ENCODE data around the gene TLCD1.
A peak's percentile ranks its signal among the peaks of the same experiment; 100 is the strongest.

Gene TLCD1

DNA sequence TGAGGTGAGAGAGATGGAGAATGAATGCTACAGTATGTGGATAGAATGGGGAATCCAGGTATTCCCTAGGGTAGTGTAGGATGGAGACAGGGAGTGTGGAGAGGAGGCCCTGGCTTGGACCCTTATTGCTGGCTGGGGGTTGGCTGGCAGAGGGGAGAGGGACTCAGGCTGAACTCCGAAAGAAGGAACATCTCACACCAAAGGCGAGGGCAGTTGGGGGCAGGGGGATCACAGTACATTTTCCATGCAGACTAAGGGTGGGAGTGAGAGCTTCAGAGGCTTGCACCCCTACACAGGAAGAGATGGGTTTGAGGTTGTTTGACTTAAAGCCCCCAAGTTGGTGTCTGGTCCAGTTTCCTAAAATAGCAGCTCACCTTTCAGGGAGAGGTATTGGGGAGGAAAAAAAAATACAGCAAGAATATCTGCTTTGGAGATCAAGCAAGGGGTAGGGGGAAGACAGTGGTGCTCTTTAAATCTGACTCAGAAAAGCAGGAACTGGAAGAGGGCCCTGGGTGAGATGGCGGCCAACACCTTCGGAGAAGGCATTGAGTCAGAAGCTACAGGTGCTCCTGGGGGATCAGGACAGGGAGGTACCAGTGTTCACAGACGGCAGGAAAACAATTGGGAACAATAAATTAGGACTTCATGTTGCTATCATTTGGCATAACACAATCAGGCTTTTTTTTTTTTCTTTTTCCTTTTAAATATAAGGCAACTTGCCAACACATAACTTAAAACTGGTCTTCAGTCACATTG is 30.2 kb upstream of the TLCD1 start:
- Histone ChIP-seq H3K27ac (no peak overlapping the region), H3K4me3 (ENCODE audit: low read depth, low read length) (no peak overlapping the region), H3K4me2 (ENCODE audit: low read length) (no peak overlapping the region), H3K27me3 (ENCODE audit: control insufficient read depth, insufficient read depth, low read length) (no peaks in the 10 kb centered on the region), H3K9ac (no peak overlapping the region), H3K9me3 (ENCODE audit: control insufficient read depth, low read length) (no peaks in the 10 kb centered on the region), H3K4me1 (no peaks in the 10 kb centered on the region), H3K36me3 (ENCODE audit: control insufficient read depth, insufficient read depth, low read length) (no peaks in the 10 kb centered on the region), H3K79me2 (peaks cover 3% of the 10 kb centered on the region), H2AFZ (no peak overlapping the region)
- TF ChIP-seq CTCF (IDR thresholded peaks at IDR 0.05): no peak

- H3K4me3 ChIP-seq (ENCODE audit: low read depth, low read length): no peak overlapping the region
- H3K79me2 ChIP-seq: peaks cover 5% of the 10 kb centered on the region
- no peaks in the 10 kb centered on the region for H3K9me3 ChIP-seq (ENCODE audit: control insufficient read depth, low read length)
- no peak for TF ChIP-seq CTCF (IDR thresholded peaks at IDR 0.05)
- H2AFZ ChIP-seq: no peak overlapping the region
- H3K4me2 ChIP-seq (ENCODE audit: low read length): no peak overlapping the region
- H3K4me1 ChIP-seq: no peaks in the 10 kb centered on the region
- no peaks in the 10 kb centered on the region for H3K36me3 ChIP-seq (ENCODE audit: control insufficient read depth, insufficient read depth, low read length)
- H3K9ac ChIP-seq: no peak overlapping the region
- H3K27ac ChIP-seq: no peak overlapping the region
- H3K27me3 ChIP-seq (ENCODE audit: control insufficient read depth, insufficient read depth, low read length): no peaks in the 10 kb centered on the region
These were observed 29.5 kb upstream of the TLCD1 start for GRCh38 chr17:28755486-28755885.

DNA sequence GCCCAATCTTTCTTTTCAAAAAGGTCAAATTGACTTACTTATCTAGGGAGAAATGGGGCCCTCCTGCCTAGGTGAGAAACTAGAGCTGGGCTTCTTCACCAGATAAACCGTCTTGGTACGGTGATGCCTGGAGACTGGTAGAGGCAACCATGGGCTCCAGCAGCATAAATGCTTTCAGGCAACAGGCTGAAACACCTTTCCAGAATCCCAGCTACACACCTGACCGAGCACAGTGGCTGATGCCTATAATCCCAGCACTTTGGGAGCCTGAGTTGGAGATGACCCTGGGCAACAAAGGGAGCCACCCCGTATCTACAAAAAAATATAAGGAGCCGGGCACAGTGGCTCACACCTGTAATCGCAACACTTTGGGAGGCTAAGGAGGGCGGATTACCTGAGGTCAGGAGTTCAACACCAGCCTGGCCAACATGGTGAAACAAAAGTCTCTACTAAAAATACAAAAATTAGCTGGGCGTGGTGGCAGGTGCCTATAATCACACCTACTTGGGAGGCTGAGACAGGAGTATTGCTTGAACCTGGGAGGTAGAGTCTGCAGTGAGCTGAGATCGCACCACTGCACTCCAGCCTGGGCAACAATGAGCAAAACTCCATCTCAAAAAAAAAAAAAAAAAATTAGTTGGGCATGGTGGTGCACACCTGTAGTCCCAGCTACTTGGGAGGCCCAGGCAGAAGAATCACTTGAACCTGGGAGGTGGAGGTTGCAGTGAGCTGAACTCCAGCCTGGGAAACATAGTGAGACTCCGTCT is 25.8 kb upstream of the TLCD1 start:
- H2AFZ ChIP-seq: no peak overlapping the region
- peaks cover 3% of the 10 kb centered on the region for H3K79me2 ChIP-seq
- H3K27ac ChIP-seq: no peak overlapping the region
- H3K9me3 ChIP-seq (ENCODE audit: control insufficient read depth, low read length): no peaks in the 10 kb centered on the region
- no peak overlapping the region for H3K4me3 ChIP-seq (ENCODE audit: low read depth, low read length)
- no peaks in the 10 kb centered on the region for H3K36me3 ChIP-seq (ENCODE audit: control insufficient read depth, insufficient read depth, low read length)
- TF ChIP-seq CTCF (IDR thresholded peaks at IDR 0.05): no peak
- no peak overlapping the region for H3K4me2 ChIP-seq (ENCODE audit: low read length)
- H3K4me1 ChIP-seq: peaks cover 10% of the 10 kb centered on the region
- no peaks in the 10 kb centered on the region for H3K27me3 ChIP-seq (ENCODE audit: control insufficient read depth, insufficient read depth, low read length)
- no peak overlapping the region for H3K9ac ChIP-seq

DNA sequence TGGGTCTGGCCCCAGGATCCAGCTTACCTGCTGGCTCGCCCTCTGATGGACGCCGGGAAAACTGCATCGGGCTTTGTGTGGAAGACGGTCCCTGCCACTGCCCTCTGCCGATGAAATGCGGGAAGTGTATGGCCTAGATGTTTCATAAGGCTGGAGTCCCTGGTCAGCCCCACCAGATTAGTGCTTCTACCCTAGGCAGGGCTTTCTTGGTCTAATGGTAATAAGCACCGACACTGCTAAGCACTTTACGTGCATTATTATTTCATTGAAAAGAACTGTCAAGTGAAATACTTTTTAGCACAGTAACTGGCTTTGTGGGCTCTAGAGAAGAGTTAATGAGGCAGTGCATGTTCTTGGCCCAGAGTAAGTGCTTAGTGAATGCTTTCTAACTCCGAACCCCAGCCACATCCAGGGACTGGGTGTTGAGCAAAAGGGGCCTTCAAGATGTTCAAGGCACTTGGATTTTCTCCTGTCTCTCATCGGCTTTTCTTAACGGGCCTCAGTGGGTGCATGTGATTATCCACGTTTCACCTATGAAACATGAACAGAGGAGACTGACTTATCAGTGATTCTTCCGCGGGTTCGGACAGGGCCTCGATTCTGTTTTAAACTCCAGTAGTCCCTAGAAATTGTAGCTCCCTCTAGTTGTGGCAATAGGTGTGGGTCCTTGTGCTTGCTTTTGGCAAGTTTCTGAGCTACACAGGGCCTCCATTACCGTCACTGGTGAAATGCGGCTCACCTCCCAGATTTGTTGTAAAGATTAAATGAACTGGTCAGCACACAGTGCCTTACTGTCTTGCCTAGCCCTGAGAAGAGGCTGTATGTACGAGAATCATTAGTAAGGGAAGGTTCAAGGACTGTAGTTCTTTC is 24.4 kb upstream of the TLCD1 start:
- H3K79me2 ChIP-seq: peaks cover 3% of the 10 kb centered on the region
- TF ChIP-seq CTCF (IDR thresholded peaks at IDR 0.05): peak; percentile 99
- H3K4me1 ChIP-seq: peaks cover 22% of the 10 kb centered on the region
- no peaks in the 10 kb centered on the region for H3K36me3 ChIP-seq (ENCODE audit: control insufficient read depth, insufficient read depth, low read length)
- peak overlapping the region; percentile 0 for H3K27ac ChIP-seq
- H3K4me3 ChIP-seq (ENCODE audit: low read depth, low read length): no peak overlapping the region
- H3K9ac ChIP-seq: no peak overlapping the region
- H2AFZ ChIP-seq: no peak overlapping the region
- H3K27me3 ChIP-seq (ENCODE audit: control insufficient read depth, insufficient read depth, low read length): no peaks in the 10 kb centered on the region
- H3K9me3 ChIP-seq (ENCODE audit: control insufficient read depth, low read length): no peaks in the 10 kb centered on the region
- H3K4me2 ChIP-seq (ENCODE audit: low read length): no peak overlapping the region

Data from parathyroid adenoma (tissue), 2 donors.